PC-3 (cell line): ENCODE measurements around the gene MGAT3.

Source experiments
- CTCF ChIP-seq: fragments of 300-600 bp; sonication (generic); conservative IDR thresholded peaks from 2 replicates; pipeline ENCODE4 v1.5.1; 2017; ENCODE audit warnings: antibody characterized with exemption, low read depth, mild to moderate bottlenecking, low read length
- EZH2 ChIP-seq: fragments of 300-600 bp; sonication (generic); IDR thresholded peaks from one replicate; pipeline ENCODE4 v1.6.1; 2017; ENCODE audit warnings: antibody characterized with exemption, mild to moderate bottlenecking, low read length; ENCODE audit not compliant: unreplicated experiment
- EZH2phosphoT487 ChIP-seq: fragments of 300-600 bp; sonication (generic); IDR thresholded peaks from 2 replicates; pipeline ENCODE4 v1.6.1; 2018; ENCODE audit warnings: mild to moderate bottlenecking, antibody characterized with exemption, low read length, borderline replicate concordance

GRCh38 chr22:39429186-39429585 lies 27.6 kb upstream of the MGAT3 start:
- TF ChIP-seq CTCF (no peak), EZH2 (no peak), EZH2phosphoT487 (no peak)
